ENCODE data around the gene CABLES1.
"Not testable (repeated sequence)": the region's sequence is repeated elsewhere in the genome, so short reads cannot be mapped to it uniquely, and the experiment has no call there.

The CABLES1 gene

DNA sequence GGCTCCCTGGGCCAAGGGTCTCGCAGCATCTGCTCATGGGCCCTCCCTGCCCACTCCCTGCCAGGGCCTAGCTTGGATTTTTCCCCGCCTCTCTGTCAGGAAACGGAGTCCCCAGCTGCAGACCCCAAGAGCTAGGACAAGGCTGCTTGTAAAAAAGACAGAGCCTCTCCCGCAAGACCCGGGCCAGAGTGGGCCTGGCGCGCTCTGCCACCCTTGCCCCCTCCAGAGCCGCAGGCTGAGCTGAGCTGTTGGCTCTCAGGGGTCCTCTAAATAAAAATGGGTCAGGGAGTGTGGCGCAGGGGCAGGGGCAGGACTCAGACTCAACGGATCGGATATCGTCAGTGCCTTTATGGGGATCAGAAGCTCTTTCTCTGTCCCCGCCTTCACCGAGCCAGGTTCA is 112.6 kb downstream of the CABLES1 start:
- DNase-seq, result no peak

DNA sequence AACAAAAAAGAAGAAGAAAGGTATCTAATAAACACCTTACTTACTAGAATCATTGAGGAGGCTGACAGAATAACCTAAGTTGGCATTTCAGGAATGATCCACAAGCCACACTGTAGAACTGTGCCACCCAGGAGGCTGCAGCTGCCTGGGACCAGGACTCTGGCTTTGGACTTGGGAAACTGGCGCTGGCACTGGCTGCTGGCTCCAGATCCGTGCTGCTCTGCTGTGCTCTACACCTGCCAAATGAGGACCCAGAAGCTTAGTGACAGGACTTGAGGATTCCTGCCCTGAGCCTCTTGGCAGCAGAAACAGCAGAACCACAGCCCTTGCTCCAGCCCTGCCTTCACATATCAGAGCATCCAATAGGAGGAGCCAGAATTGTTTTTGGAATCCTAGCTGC is 113.5 kb downstream of the CABLES1 start:
- DNase-seq, result no peak

DNA sequence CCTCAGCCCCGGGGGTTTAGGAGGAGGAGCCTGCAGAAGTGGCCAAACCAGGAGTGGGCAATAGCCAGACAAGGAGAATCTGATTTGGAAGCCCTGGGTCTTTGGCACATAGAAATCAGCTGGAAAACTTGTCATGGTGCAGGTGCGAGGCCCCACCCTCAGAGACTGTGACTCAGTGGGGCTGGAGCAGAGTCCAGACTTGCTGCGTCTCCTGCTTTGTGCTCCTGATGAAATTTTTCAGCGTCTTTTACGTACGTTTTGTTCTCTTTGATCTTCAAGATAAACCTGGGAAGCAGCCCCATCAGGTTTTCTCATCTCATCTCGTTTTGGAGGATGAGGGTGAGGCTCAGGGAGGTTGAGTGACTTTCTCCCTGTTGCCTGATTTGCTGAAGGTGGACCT is 114.1 kb downstream of the CABLES1 start:
- no peak for DNase-seq

DNA sequence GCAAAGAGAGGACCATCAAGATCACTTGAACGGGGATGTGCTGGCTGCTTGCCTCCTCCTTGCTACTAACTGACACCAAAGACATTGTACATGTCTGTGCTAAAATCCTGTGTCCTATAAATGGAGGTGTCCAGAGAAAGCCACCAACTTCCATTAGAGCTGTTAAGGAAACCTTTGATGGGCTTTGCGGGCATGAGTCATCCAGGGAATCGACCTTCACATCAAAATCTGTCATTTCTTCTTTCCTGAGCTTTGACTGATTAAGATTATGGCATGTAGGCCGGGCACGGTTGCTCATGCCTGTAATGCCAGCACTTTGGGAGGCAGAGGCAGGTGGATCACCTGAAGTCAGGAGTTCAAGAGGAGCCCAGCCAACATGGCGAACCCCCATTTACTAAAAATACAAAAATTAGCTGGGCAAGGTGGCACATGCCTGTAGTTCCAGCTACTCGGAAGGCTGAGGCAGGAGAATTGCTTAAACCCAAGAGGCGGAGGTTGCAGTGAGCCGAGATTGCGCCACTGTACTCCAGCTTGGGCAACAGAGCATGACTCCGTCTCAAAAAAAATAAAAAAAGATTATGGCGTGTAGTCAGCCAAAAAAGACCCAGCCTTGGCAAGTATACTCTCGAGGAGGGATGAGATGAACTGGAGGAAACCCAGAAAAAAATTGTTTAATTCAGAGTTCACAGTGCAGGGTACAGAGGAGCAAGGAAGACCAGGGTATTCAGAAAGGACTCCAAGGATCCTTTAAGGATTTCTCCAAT is 115.8 kb downstream of the CABLES1 start:
- no peak for DNase-seq

DNA sequence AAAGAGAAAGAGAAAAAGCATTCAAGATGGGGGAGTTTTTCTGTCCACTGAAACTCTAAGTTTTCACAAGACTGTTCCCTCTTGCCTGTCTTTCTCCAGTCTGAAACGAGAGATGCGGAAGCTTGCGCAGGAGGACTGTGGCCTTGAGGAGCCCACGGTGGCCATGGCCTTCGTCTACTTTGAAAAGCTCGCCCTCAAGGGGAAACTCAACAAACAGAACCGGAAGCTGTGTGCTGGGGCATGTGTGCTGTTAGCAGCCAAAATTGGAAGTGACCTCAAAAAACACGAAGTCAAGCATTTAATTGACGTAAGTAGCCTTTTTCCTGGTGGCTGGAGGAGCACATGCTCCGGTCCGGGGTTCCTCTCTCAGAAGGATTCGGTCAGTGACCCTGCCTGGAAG is 118.3 kb downstream of the CABLES1 start:
- no peak for DNase-seq

DNA sequence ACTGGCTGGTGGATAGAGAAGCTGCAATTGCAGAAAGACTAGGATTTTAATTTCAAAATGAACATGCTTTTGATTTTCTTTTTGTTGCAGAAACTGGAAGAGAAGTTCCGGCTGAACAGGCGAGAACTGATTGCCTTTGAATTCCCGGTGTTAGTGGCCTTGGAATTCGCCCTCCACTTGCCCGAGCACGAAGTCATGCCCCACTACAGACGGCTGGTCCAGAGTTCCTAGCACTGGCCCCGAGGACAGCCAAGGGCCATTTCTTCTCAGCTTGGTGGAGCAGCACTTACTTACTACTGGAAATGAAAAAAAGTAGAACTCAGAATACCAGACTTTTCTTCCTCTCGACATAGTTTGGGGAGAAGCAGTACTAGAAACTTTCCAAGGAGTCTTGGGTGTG is 121.9 kb downstream of the CABLES1 start:
- DNase-seq, result no peak

DNA sequence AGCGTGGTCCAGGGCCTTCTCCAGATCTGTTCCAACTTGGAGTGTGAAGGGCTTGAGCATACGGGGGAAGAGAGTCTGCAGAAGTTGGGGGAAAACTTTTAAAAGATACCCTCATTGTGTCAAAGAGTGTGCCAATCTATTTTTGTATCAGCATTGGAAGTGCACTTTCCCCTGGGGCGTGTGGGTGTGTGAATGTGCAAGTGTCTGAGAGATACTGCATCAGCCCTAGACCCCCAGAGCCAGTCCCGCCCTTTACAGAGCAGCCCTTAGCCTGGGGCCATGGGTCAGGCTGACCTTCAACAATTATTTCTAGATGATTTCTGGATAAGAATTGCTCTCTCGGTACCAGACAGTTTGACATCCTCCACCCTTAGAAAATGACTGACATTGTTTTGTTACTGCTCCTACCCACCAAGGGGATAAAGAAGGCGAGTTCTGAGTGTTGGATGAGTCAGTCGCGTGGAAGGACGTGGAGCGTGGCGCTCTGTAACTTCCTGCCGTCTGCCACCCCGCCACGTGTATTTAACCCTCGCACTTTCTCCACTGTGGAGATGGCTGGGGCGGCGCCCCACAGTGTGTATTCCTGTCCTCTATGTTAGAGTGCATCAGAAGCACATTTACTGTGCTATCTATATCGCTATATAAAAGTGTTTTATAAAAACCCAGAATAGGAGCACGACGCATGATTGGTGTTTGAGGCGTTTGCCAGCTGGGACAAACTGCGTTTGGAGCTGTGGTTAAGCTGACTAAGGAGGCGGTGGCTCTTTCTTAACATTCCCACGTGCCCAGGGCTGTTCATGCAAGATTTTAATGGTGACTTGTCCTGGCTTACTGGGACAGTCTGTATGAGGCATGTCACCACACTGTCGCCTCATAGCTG is 122.6 kb downstream of the CABLES1 start:
- DNase-seq, result no peak

DNA sequence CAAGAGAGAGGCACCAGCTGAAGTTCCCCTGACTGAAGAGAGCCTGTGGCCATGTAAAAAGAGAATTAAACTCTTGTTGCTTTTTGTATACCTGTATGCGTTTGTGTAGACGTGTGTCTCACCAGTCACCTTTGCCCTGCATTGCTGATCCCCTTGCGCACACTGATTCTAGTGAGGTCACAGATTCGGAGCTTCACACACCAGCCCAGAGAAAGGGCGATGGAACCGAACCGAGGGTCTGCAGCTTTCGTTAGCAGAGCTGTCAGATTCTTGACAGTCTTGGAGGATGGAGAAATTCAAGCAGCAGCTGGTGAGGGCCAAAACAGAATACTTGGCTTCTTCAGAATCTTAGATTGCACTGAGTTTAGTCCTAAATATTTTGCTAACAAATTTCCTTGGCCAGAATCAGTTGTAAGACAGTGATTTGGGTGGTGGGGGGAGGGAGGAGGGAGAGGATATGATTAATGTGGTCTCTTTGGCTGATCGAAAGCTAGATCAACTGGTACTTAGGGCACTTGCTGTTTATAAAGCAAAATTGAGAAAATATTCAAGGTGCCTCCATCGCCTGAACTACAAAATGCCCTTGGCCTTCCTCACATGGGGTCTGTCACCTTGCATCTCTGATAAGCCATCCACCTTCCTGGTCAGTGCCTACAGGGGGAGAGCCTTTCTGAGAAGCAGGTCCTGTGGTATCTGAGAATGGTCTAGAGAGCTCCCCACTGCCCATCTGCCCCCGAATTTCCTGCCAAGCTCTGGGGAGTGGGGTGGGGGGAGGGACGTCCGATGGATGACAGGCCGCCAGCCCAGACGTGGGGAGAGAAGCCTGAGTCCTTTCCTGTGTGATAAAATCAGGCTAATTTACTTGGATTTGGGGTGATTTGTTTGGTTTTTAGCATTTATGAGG is 123.5 kb downstream of the CABLES1 start:
- DNase-seq, result no peak

DNA sequence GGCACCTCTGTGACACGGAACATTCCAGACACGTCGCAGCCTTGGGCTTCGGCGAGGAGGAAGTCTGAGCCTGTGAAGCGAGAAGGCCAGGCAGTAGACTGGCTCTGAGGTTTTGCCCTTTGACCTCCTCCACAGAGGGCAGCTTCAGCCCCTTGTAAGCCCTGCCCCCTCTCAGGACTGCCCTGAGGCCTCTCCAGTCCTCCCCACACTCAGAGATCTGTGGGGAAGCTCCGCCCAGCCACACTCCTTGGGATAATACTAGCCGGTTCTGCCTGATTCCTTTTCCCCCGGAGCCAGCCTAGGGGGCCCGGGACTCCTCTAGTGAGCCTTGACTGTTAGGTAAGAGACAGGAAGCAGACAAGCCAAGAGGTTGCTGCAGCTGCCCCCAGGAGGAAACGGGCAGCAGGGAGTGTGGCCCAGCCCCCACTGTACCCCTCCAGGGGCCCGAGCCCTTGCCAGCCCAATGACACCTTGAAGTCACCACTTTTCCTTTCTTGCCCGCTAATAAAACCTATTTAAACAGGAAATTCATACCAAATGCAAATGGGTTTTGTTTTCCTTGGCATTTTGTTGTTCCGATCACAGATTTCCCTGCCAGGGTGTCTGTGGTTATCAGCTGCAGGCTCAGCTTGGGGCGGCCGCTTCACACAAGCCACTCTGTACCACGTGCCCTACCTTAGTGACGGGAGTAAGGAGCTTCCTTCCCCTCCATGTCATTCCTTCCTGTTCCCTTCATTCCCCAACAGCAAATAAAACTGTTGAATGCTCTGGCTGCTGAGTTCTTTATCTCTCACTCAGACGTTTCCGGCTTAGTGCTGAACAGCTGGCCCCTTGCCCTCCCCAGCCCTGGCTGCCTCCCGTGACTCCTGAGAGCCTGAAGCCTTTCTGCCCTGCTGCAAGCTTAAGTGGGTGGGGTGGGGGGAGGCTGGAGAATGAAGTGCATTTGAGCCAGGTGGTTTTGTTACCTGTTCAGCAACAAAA is 124.7 kb downstream of the CABLES1 start:
- DNase-seq, result no peak

DNA sequence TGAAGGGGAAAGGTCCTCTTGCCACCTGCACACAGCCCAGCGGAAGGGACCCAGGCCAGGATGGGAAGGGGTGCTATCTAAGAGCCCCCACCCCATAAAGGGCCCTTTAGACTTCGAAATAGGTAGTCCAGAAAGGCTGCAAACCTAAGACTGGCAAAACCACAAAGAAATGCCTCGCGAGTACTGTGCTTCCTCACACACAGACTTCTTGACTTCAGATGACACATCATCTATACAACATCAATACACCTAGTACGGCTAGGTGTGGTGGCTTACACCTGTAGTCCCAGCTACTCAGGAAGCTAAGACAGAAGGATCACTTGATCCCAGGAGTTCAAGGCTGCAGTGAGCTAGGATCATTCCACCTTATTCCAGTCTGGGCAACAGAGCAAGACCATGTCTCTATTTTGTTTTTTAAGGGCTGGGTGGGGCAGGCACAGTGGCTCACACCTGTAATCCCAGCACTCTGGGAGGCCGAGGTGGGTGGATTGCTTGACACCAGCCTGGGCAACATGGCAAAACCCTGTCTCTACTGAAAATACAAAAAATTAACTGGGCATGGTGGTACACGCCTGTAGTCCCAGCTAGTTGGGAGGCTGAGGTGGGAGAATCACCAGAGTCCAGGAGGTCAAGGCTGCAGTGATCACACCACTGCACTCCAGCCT is 125.8 kb downstream of the CABLES1 start:
- no peak for DNase-seq

DNA sequence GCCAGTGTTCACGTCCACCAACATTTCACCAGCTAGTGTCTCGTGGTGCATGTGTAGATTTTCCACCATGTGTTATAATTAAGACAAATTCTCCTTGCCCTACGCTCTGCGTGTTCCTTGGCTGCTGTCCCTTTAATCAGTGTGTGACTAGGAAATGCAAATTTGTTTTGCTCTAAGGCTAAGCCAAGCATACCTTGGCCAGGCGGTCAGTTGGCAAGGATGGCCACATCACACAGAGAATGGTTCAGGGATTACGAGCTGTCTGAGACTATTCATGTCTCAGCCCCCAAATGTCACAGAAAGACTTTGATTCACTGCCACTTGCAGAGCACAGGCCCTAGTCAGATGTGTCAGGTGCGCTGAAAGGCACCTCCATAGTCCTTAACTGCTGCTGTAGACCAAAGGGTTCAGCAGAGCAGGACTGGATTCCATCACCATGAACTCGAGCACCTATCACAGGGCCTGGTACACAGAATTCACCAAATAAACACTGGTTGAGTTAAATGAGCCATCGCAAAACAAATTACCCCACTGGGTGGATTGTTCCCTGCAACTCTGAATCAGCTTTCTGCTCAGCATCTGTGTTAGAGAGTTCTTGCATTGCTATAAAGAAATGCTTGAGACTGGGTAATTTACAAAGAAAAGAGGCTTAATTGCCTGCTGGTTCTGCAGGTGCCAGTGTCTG is 128.4 kb downstream of the CABLES1 start:
- DNase-seq, result no peak

DNA sequence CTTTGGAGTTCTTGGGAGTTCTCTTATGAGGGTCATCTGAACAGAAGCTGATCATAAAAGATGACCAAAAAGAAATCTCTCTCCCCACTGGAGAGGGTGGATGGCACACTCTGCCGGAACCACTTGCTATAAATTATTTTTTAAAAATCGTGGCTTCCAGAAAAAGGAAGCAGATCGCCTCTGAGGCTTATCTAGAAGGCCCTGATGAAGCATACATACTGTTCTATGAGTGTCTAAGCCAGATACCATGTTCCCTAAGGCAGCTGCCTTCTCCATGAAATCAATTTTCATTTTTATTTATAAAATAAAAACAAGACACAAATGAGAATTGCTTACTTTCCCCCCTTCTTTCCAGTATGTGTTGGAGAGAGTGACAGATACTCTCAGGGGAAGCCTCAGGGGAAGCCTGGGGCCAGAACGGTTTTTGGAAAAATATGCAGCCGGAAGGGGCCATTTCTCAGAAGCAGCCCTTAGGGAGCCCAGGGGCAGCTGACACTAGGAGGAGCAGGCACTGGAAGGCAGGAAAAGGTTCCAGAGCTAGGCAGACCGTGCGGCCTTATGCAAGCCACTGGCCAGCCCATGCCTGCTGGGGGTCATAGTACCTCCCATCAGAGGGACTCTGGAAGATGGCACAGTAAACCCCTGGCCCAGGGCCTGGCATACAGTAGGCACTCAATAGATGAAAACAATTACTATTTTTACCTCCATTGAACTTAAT is 130.6 kb downstream of the CABLES1 start:
- no peak for DNase-seq

DNA sequence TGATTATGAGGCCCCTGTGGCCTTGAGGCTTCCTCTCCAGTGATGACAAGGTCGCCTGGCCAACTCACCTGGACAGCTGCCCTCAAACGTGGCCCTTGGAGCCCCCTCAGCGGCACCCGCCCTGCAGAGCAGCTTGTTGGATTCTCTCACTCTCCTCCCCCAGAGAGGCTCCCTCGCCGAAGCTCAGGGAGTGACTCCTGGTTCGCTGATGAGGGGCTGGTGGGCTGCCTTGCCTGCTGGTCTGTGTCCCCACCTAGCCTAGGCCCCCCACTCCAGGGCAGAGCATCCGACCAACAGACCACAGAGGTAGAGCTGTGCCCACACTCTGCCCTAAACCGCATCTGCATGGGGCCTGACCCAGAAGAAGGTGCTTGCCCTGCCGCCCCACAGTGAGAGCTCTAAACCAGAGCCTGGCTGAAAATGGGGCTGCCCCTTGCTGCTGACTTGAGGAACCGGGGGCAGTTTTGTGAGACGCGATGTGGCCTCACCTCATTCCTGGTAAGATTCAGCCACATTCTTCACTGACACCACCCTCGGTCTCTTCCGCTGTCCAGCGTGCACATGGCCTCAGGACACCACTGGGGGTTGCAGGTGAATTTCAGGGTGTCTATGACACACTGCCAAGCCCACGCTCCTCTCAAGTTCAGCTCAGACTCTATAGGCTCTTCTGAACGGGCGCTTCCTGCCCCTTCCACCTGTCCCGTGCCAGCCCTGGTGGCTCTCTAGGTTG is 131.6 kb downstream of the CABLES1 start:
- DNase-seq, result no peak

DNA sequence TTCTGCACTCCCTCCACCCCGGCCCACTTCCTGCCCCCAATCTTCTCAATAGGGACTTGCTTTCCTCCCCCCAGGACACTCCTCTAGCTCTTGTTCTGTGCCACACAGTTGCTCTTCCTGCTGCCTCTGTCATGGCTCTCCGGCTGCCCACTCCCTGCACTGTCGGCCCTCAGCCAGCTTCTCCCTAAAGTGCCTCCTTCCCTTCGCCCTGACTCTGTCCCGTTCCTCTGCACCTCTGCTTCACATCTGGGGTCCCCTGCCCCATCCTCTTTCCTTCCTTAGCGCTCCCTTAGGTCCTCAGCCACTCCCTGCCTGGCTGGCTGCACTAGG is 132.1 kb downstream of the CABLES1 start:
- DNase-seq, result no peak

DNA sequence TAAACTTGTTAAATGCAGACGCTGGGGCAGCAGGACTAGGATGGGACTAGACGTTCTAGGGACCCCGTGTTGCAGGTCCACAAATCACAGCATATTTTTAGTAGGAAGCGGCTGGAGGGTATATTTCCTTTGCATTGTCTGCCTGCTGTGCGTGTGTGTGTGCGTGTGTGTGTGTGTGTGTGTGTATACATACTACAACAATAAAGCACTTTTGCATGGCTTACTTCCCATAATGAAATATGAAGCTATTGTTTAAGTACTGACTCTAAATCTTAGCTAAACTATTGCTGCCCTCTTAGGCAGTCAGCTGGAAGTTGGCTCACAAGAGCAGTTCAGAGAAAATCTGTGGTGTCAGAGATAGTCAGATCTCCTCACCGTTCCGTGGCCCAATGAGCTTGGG is 133.4 kb downstream of the CABLES1 start:
- no peak for DNase-seq

DNA sequence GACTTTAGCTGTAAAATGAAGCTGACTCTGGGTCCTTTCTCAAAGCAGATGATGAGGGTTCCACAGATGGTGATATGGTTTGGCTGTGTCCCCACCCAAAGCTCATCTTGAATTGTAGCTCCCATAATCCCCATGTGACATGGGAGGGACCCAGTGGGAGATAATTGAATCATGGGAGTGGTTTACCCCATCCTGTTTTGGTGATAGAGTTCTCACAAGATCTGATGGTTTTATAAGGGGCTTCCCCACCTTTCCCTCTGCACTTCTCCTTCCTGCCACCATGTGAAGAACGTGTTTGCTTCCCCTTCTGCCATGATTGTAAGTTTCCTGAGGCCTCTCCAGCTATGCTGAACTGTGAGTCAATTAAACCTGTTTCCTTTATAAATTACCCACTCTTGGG is 133.8 kb downstream of the CABLES1 start:
- not testable (repeated sequence) for DNase-seq

DNA sequence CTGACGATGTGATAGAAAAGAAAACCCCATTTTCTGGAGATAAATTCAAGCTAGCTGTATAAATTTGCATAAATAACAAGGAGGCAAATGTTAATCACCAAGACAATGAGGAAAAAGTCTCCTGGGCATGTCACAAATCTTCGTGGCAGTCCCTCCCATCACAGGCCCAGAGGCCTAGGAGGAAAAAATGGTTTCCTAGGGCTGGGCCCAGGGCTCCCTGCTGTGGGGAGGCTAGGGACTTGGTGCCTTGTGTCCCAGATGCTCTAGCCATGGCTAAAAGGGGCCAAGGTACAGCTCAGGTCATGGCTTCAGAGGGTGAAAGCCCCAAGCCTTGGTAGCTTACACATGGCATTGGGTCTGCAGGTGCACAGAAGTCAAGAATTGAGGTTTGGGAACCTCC is 134.6 kb downstream of the CABLES1 start:
- no peak for DNase-seq

DNA sequence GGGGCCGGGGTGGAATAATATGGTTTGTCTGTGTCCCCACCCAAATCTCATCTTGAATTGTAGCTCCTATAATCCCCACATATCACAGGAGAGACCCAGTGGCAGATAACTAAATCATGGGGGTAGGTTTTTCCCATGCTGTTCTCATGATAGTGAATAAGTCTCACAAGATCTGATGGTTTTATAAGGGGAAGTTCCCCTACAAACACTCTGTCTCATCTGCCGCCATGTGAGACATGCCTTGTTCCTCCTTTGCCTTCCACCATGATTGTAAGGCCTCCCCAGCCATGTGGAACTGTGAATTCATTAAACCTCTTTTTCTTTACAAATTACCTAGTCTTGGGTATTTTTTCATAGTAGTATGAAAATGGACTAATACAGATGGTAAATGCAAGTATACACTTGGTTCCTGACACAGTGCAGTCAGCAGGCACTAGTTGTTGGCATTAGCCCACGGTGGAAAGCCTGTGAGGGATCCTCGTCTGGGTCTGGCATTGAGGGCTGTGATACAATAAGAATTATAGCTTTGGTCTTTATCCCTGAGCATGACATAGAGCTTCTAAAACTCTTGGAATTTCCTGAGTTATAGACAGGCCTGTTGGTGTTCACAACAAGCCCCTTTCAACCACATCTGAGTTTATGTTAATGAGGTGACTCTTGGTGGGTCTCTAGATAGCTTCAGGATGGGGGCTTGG is 135.8 kb downstream of the CABLES1 start:
- DNase-seq, result no peak
